ENCODE measurements around the gene POU6F2. TPM values are rescaled to one million over a fixed set of nuclear protein-coding genes. Genes with fewer than 3 reads are reported as not detected.

The POU6F2 gene
- total RNA-seq, 3 donors from 2014 or later, result under 0.01 TPM; not detected in 2

DNA sequence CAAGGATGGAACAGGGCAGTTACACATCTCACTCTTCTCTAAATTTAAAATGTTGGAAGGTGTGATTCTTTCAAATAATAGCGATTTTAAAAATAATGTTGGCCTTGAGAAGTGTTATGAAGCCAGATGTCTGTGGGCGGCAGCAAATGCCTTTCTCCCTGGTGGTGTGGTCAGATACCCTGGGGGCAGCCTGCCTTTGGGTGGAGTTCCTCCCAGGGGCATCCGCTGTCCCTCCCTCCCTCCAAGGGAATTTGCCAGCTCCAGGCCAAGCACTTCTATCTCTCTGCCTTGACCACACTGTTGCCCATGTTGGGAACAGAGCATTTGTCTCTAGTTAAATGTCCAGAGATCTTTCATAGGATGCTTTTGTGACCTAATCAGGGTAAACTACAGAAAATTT, 121.4 kb downstream of the POU6F2 start:
- no peak for DNase-seq (ENCODE audit: low spot score in 2 of 2)

DNA sequence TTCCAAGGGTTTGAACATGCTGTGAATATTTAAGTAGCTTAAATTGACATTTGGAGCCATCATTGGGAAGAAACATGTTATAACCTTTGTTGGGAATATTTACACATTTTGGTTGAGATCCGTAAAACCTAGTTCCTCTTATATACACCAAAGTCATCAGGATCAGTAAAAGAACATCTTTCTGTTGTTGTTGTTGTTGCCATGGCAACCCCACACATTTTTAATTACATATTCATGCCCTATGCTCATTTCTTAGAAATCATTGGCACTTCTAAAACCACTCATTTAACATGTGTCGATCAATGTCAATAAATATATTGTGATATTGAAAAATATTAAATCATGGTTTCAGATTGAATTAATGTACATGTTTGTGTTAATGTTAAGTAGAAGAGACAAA, 122.6 kb downstream of the POU6F2 start:
- intact Hi-C loops (cut with DNase I; ENCODE audit: low total_unique reads), result no loop called here
- H3K36me3 ChIP-seq, result no peaks in the 10 kb centered on the region
- TF ChIP-seq CTCF (IDR thresholded peaks at IDR 0.05) (no peak), POLR2AphosphoS5 (IDR thresholded peaks at IDR 0.05) (no peak), POLR2A (IDR thresholded peaks at IDR 0.05) (no peak)
- H3K4me3 ChIP-seq, result no peak overlapping the region
- H3K27ac ChIP-seq, result no peak overlapping the region
- no peaks in the 10 kb centered on the region for H3K4me1 ChIP-seq
- no peak for DNase-seq (ENCODE audit: low spot score in 2 of 2)
- H3K9me3 ChIP-seq, result no peaks in the 10 kb centered on the region
- H3K27me3 ChIP-seq, result peaks cover 0 to 5% of the 10 kb centered on the region in 2 donors

More for the DNA sequence above, 121.4 kb downstream of the POU6F2 start:
- H3K9me3 ChIP-seq, result no peaks in the 10 kb centered on the region
- H3K27ac ChIP-seq, result no peak overlapping the region
- H3K36me3 ChIP-seq, result no peaks in the 10 kb centered on the region
- H3K27me3 ChIP-seq, result peaks cover 0 to 5% of the 10 kb centered on the region in 2 donors
- no peak for TF ChIP-seq POLR2A (IDR thresholded peaks at IDR 0.05)
- no peak for TF ChIP-seq CTCF (IDR thresholded peaks at IDR 0.05)
- no peak for TF ChIP-seq POLR2AphosphoS5 (IDR thresholded peaks at IDR 0.05)
- intact Hi-C loops (cut with DNase I; ENCODE audit: low total_unique reads), result no loop called here
- H3K4me3 ChIP-seq, result no peak overlapping the region
- no peaks in the 10 kb centered on the region for H3K4me1 ChIP-seq

- intact Hi-C loops (cut with DNase I; ENCODE audit: low total_unique reads), result no loop called here
- DNase-seq (ENCODE audit: low spot score in 2 of 2), result no peak
- Histone ChIP-seq H3K4me1 (no peaks in the 10 kb centered on the region), H3K4me3 (no peak overlapping the region), H3K36me3 (no peaks in the 10 kb centered on the region), H3K9me3 (no peaks in the 10 kb centered on the region), H3K27me3 (peaks cover 0 to 5% of the 10 kb centered on the region in 2 donors), H3K27ac (no peak overlapping the region)
- TF ChIP-seq POLR2AphosphoS5 (IDR thresholded peaks at IDR 0.05) (no peak), POLR2A (IDR thresholded peaks at IDR 0.05) (no peak), CTCF (IDR thresholded peaks at IDR 0.05) (no peak)
These were observed 124.5 kb downstream of the POU6F2 start for GRCh38 chr7:39102234-39102633.

DNA sequence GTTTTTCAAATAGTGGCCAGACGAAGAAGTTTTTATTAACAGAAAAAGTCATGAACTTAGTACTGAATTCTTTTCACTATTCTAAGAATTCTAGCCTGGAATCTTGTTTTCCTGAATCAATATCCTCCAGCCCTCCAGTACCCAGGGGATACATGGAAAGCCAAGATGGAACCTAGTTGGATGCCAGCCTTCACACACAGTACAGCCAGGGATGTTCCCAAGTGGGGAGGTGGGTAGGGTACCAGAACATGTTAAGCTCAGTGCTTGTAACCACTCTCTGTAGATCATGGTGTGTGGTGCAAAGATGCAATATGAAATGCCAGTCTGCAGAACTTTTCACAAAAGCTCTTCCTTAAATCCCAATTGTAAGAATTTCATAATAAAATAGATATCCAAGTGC, 128.0 kb downstream of the POU6F2 start:
- no peak overlapping the region for H3K4me3 ChIP-seq
- no peak for TF ChIP-seq POLR2AphosphoS5 (IDR thresholded peaks at IDR 0.05)
- TF ChIP-seq POLR2A (IDR thresholded peaks at IDR 0.05), result no peak
- TF ChIP-seq CTCF (IDR thresholded peaks at IDR 0.05), result no peak

DNA sequence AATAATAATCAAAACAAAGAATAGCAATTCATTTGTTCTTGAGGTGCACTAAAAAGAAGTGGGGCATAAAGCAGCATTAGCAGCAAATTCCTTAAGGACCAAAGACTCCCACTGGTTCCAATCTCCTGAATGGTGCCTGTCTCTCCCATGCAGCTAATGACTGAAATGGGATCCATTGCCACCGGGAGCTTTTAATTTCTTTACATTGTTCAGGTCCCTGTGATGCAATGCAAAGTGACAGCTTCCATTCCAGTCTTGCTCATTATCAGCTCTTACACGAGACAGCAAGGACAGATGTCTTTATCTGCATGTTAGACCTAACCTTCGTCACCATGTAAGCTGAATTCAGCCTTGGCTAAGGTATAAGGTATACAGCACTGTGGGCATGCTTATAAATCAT, 148.1 kb downstream of the POU6F2 start:
- intact Hi-C loops (cut with DNase I; ENCODE audit: low total_unique reads), result no loop called here
- Histone ChIP-seq H3K4me1 (no peaks in the 10 kb centered on the region), H3K27me3 (peaks cover 0 to 2% of the 10 kb centered on the region in 2 donors), H3K9me3 (no peaks in the 10 kb centered on the region), H3K27ac (no peak overlapping the region), H3K36me3 (no peaks in the 10 kb centered on the region), H3K4me3 (no peak overlapping the region)
- TF ChIP-seq POLR2A (IDR thresholded peaks at IDR 0.05), result no peak
- TF ChIP-seq CTCF (IDR thresholded peaks at IDR 0.05), result no peak
- no peak for TF ChIP-seq POLR2AphosphoS5 (IDR thresholded peaks at IDR 0.05)
- DNase-seq (ENCODE audit: low spot score in 2 of 2), result no peak

More for the DNA sequence above, 128.0 kb downstream of the POU6F2 start:
- DNase-seq (ENCODE audit: low spot score in 2 of 2), result no peak
- Histone ChIP-seq H3K36me3 (no peaks in the 10 kb centered on the region), H3K9me3 (no peaks in the 10 kb centered on the region), H3K27me3 (peaks cover 0 to 5% of the 10 kb centered on the region in 2 donors), H3K27ac (no peak overlapping the region), H3K4me1 (no peaks in the 10 kb centered on the region)
- intact Hi-C loops (cut with DNase I; ENCODE audit: low total_unique reads), result no loop called here

All from breast epithelium (tissue), 4 donors.